ENCODE measurements around the gene MED27.

GRCh38 chr9:132001567-132001966, 78.1 kb downstream of the MED27 start:
- TF ChIP-seq, protein P1, sequence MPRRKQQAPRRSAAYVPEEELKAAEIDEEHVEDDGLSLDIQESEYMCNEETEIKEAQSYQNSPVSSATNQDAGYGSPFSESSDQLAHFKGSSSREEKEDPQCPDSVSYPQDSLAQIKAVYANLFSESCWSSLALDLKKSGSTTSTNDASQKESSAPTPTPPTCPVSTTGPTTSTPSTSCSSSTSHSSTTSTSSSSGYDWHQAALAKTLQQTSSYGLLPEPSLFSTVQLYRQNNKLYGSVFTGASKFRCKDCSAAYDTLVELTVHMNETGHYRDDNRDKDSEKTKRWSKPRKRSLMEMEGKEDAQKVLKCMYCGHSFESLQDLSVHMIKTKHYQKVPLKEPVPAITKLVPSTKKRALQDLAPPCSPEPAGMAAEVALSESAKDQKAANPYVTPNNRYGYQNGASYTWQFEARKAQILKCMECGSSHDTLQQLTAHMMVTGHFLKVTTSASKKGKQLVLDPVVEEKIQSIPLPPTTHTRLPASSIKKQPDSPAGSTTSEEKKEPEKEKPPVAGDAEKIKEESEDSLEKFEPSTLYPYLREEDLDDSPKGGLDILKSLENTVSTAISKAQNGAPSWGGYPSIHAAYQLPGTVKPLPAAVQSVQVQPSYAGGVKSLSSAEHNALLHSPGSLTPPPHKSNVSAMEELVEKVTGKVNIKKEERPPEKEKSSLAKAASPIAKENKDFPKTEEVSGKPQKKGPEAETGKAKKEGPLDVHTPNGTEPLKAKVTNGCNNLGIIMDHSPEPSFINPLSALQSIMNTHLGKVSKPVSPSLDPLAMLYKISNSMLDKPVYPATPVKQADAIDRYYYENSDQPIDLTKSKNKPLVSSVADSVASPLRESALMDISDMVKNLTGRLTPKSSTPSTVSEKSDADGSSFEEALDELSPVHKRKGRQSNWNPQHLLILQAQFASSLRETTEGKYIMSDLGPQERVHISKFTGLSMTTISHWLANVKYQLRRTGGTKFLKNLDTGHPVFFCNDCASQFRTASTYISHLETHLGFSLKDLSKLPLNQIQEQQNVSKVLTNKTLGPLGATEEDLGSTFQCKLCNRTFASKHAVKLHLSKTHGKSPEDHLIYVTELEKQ (tag by site-specific recombination; IDR thresholded peaks at IDR 0.05; ENCODE audit: borderline replicate concordance) = no peak
- TF ChIP-seq CTCF (tag by site-specific recombination; IDR thresholded peaks at IDR 0.05) = no peak
- no peak for TF ChIP-seq ZNF510 (tag by site-specific recombination; IDR thresholded peaks at IDR 0.05; ENCODE audit: insufficient replicate concordance)
- TF ChIP-seq ZNF549 (tag by site-specific recombination; IDR thresholded peaks at IDR 0.05) = no peak
- TF ChIP-seq GFI1B (tag by site-specific recombination; IDR thresholded peaks at IDR 0.05) = no peak
- no peak for TF ChIP-seq SALL2 (tag by site-specific recombination; IDR thresholded peaks at IDR 0.05; ENCODE audit: borderline replicate concordance)
- TF ChIP-seq ZNF76 (tag by site-specific recombination; IDR thresholded peaks at IDR 0.05; ENCODE audit: borderline replicate concordance, low read depth) = no peak
- TF ChIP-seq ZNF274 (IDR thresholded peaks at IDR 0.05; ENCODE audit: low read length) = no peak
- no peak for TF ChIP-seq ZNF274 (tag by site-specific recombination; IDR thresholded peaks at IDR 0.05; ENCODE audit: borderline replicate concordance)

Measured in HEK293 (cell line).